SKM-1 (cell line): ENCODE data around the gene DIP2C.
"Not testable (repeated sequence)": the region's sequence is repeated elsewhere in the genome, so short reads cannot be mapped to it uniquely, and the experiment has no call there.

Source experiments
- DNase-seq: peaks from one replicate; lab custom pipeline; 2025; ENCODE audit not compliant: unreplicated experiment; lab: John Stamatoyannopoulos, UW

The DIP2C gene

GRCh38 chr10:661597-662222 is 27.8 kb downstream of the DIP2C start:
- no peak for DNase-seq

- DNase-seq: no peak
These were observed 28.4 kb downstream of the DIP2C start for GRCh38 chr10:660970-661596.

GRCh38 chr10:660413-660969 is 29.0 kb downstream of the DIP2C start:
- DNase-seq: no peak

- no peak for DNase-seq
These were observed 29.8 kb downstream of the DIP2C start for GRCh38 chr10:659688-660141.

GRCh38 chr10:657816-658350 is 31.6 kb downstream of the DIP2C start:
- DNase-seq: not testable (repeated sequence)

- DNase-seq: no peak
These were observed 32.6 kb downstream of the DIP2C start for GRCh38 chr10:656883-657282.

GRCh38 chr10:655184-655583 is 34.3 kb downstream of the DIP2C start:
- no peak for DNase-seq

- DNase-seq: no peak
These were observed 34.8 kb downstream of the DIP2C start for GRCh38 chr10:654647-654996.

GRCh38 chr10:653991-654646 is 35.3 kb downstream of the DIP2C start:
- no peak for DNase-seq

- DNase-seq: not testable (repeated sequence)
These were observed 36.5 kb downstream of the DIP2C start for GRCh38 chr10:652832-653459.

- DNase-seq: no peak
These were observed 37.2 kb downstream of the DIP2C start for GRCh38 chr10:652233-652632.

- DNase-seq: no peak
These were observed 37.8 kb downstream of the DIP2C start for GRCh38 chr10:651692-652091.

- no peak for DNase-seq
These were observed 38.4 kb downstream of the DIP2C start for GRCh38 chr10:650886-651615.

- DNase-seq: no peak
These were observed 39.0 kb downstream of the DIP2C start for GRCh38 chr10:650441-650851.

- DNase-seq: no peak
These were observed 39.5 kb downstream of the DIP2C start for GRCh38 chr10:649798-650440.

- no peak for DNase-seq
These were observed 40.0 kb downstream of the DIP2C start for GRCh38 chr10:649445-649797.

GRCh38 chr10:647019-647418 is 42.4 kb downstream of the DIP2C start:
- not testable (repeated sequence) for DNase-seq

GRCh38 chr10:646118-646524 is 43.3 kb downstream of the DIP2C start:
- no peak for DNase-seq

- no peak for DNase-seq
These were observed 44.5 kb downstream of the DIP2C start for GRCh38 chr10:644943-645334.
